Sigmoid colon (tissue), 4 donors: Measurements from ENCODE around the gene DDR2.

ENCODE experiments used
- CTCF ChIP-seq, 4 experiments: fragments of 450-650 bp in 3 of 4; fragments of 200-600 bp in 1 of 4; IDR thresholded peaks; one replicate each; pipeline ENCODE4 v1.5.1; 2016 to 2019; ENCODE audit warnings: antibody characterized with exemption in 4 of 4, mild to moderate bottlenecking in 3 of 4, moderate library complexity in 2 of 4
- EP300 ChIP-seq, 4 donors: sonication (generic); formaldehyde crosslinking; IDR thresholded peaks; one replicate each; pipeline ENCODE4 v1.6.1; 2017; ENCODE audit warnings: antibody characterized with exemption in 4 of 4
- POLR2A ChIP-seq, 2 donors: fragments of 450-650 bp; IDR thresholded peaks; one replicate each; pipeline ENCODE4 v1.6.1; 2016; ENCODE audit warnings: antibody characterized with exemption in 2 of 2, mild to moderate bottlenecking in 2 of 2, moderate library complexity in 2 of 2
- POLR2AphosphoS5 ChIP-seq, 4 donors: sonication (generic); formaldehyde crosslinking; IDR thresholded peaks; one replicate each; pipeline ENCODE4 v1.6.1; 2017; ENCODE audit warnings: antibody characterized with exemption in 4 of 4

GRCh38 chr1:162699366-162699765 is 67.1 kb downstream of the DDR2 start:
- TF ChIP-seq EP300 (IDR thresholded peaks at IDR 0.05) (no peak), POLR2A (IDR thresholded peaks at IDR 0.05) (no peak), CTCF (IDR thresholded peaks at IDR 0.05) (no peak), POLR2AphosphoS5 (IDR thresholded peaks at IDR 0.05) (no peak)
